Activated CD4-positive, CD25-positive, alpha-beta regulatory T cell treated with anti-CD3 and anti-CD28 coated beads, Interleukin-2, amount 50 U/mL, for 16 hours (primary cell): ENCODE data around the gene CYTL1.
"Not testable (repeated sequence)": the region's sequence is repeated elsewhere in the genome, so short reads cannot be mapped to it uniquely, and the experiment has no call there.

Experiments
- DNase-seq: peaks from one replicate; pipeline ENCODE4 v3.0.0-alpha.2; 2020; ENCODE audit warnings: low read depth, low spot score

The CYTL1 gene

GRCh38 chr4:5019274-5019673, at the start of gene CYTL1:
CYTL1 (minus strand) TSS chr4:5019458; CDS start chr4:5019445, 13 bp downstream.
- DNase-seq: no peak

- DNase-seq: no peak
These were observed 48.6 kb upstream of the CYTL1 start for GRCh38 chr4:5067908-5068307.

- not testable (repeated sequence) for DNase-seq
These were observed 47.7 kb upstream of the CYTL1 start for GRCh38 chr4:5066968-5067367.

- no peak for DNase-seq
These were observed 46.8 kb upstream of the CYTL1 start for GRCh38 chr4:5066101-5066500.

GRCh38 chr4:5055411-5055810, 36.2 kb upstream of the CYTL1 start:
- no peak for DNase-seq

GRCh38 chr4:5054532-5054931, 35.3 kb upstream of the CYTL1 start:
- DNase-seq: no peak

- no peak for DNase-seq
These were observed 33.6 kb upstream of the CYTL1 start for GRCh38 chr4:5052726-5053425.

- no peak for DNase-seq
These were observed 33.0 kb upstream of the CYTL1 start for GRCh38 chr4:5052204-5052702.

- DNase-seq: no peak
These were observed 32.3 kb upstream of the CYTL1 start, which contains the start of gene STK32B for GRCh38 chr4:5051278-5052203. STK32B (plus strand) TSS chr4:5051480.

- no peak for DNase-seq
These were observed 31.4 kb upstream of the CYTL1 start for GRCh38 chr4:5050520-5051277.

GRCh38 chr4:5048721-5049120, 29.5 kb upstream of the CYTL1 start:
- no peak for DNase-seq

GRCh38 chr4:5045097-5045496, 25.8 kb upstream of the CYTL1 start:
- no peak for DNase-seq

- no peak for DNase-seq
These were observed 25.1 kb upstream of the CYTL1 start for GRCh38 chr4:5044341-5044740.

GRCh38 chr4:5043579-5043978, 24.3 kb upstream of the CYTL1 start:
- no peak for DNase-seq

- DNase-seq: no peak
These were observed 22.4 kb upstream of the CYTL1 start for GRCh38 chr4:5041699-5042098.

GRCh38 chr4:5040856-5041620, 21.8 kb upstream of the CYTL1 start:
- DNase-seq: no peak

- DNase-seq: no peak
These were observed 20.5 kb upstream of the CYTL1 start for GRCh38 chr4:5039800-5040199.

GRCh38 chr4:5037553-5038551, 18.6 kb upstream of the CYTL1 start:
- DNase-seq: no peak

GRCh38 chr4:5036239-5036638, 17.0 kb upstream of the CYTL1 start:
- DNase-seq: no peak

- DNase-seq: no peak
These were observed 14.9 kb upstream of the CYTL1 start for GRCh38 chr4:5034206-5034605.
